Effector memory CD8-positive, alpha-beta T cell (primary cell): ENCODE results near the gene NACC2.
"Not testable (repeated sequence)": the region's sequence is repeated elsewhere in the genome, so short reads cannot be mapped to it uniquely, and the experiment has no call there.

Experiments used
- ATAC-seq: fragments of 150-1000 bp; cut with Tn5 transposase; replicated peaks from 2 replicates; pipeline ENCODE4 v1.10.0; 2021; ENCODE audit warnings: mild to moderate bottlenecking, moderate library complexity
- DNase-seq, 3 experiments: peaks; one replicate each; pipeline ENCODE4 v3.0.0; 2021
- H3K27ac Mint-ChIP-seq, 2 donors: one replicate each; pipeline ENCODE4 v1.8.0; 2022; ENCODE audit warnings: mild to moderate bottlenecking in 2 of 2, mixed read lengths in 2 of 2, moderate library complexity in 2 of 2
- H3K27me3 Mint-ChIP-seq, 2 donors: one replicate each; pipeline ENCODE4 v1.8.0; 2022; ENCODE audit warnings: mixed read lengths in 2 of 2
- H3K36me3 Mint-ChIP-seq: one replicate; pipeline ENCODE4 v1.8.0; 2022; ENCODE audit warnings: mild to moderate bottlenecking, moderate library complexity, mixed read lengths; ENCODE audit not compliant: insufficient read depth
- H3K4me1 Mint-ChIP-seq, 2 donors: one replicate each; pipeline ENCODE4 v1.8.0; 2022; ENCODE audit warnings: low read depth in 2 of 2, mixed read lengths in 2 of 2
- H3K4me3 Mint-ChIP-seq, 2 donors: one replicate each; pipeline ENCODE4 v1.8.0; 2022; ENCODE audit warnings: mild to moderate bottlenecking in 2 of 2, mixed read lengths in 2 of 2, moderate library complexity in 2 of 2
- H3K9me3 Mint-ChIP-seq, 2 donors: one replicate each; pipeline ENCODE4 v1.8.0; 2022; ENCODE audit warnings: mixed read lengths in 2 of 2

Gene NACC2

DNA sequence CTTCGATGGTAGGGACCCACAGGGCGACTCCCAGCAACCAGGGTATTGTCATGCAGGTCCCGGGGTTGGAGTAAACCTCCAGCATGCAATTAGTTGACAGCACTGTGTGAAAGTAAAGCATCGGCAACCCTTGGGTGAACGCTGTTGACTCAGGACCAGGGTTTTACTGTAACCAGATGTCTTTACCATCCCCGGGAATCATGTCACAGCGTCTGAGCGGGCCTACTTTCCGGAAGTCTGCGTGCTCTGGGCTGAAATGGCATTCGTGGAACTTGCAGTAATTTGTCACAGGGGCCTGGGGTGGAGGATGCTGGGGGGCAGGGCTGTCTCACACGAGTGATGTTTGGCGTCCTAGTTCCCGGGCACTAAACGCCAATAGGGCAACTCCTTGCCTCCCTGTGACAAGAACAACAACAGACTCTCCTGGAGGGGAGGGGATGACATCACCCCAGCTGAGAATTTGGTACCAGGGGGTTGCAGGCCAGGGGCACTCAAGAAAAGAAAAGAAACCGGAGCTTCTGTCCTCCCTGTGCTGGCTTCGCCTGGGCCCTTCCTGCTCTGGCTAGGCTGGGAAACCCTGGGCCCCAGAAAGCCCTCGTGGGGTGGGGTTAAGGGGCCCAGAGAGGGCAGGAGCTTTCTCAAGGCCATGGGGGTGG lies 123.8 kb downstream of the NACC2 start:
- ATAC-seq (no peak), DNase-seq (no peak)
- Mint-ChIP-seq H3K27me3 (peaks cover 5 to 16% of the 10 kb centered on the region in 2 donors), H3K4me3 (no peak overlapping the region), H3K4me1 (peaks cover 7 to 12% of the 10 kb centered on the region in 2 donors), H3K36me3 (peaks cover 11% of the 10 kb centered on the region), H3K9me3 (no peaks in the 10 kb centered on the region), H3K27ac (no peak overlapping the region)

GRCh38 chr9:135970128-135970815 lies 124.8 kb downstream of the NACC2 start:
- no peaks in the 10 kb centered on the region for H3K9me3 Mint-ChIP-seq
- peaks cover 5 to 16% of the 10 kb centered on the region in 2 donors for H3K27me3 Mint-ChIP-seq
- no peak overlapping the region for H3K27ac Mint-ChIP-seq

GRCh38 chr9:135969064-135969683 lies 125.9 kb downstream of the NACC2 start:
- ATAC-seq (no peak), DNase-seq (no peak)
- H3K27ac Mint-ChIP-seq = no peak overlapping the region
- peaks cover 5 to 16% of the 10 kb centered on the region in 2 donors for H3K27me3 Mint-ChIP-seq
- peaks cover 3% of the 10 kb centered on the region for H3K36me3 Mint-ChIP-seq
- H3K4me3 Mint-ChIP-seq = no peak overlapping the region
- H3K9me3 Mint-ChIP-seq = no peaks in the 10 kb centered on the region
- H3K4me1 Mint-ChIP-seq = peaks cover 7 to 12% of the 10 kb centered on the region in 2 donors

More at GRCh38 chr9:135970128-135970815, 124.8 kb downstream of the NACC2 start:
- DNase-seq = no peak
- H3K4me1 Mint-ChIP-seq = peaks cover 7 to 12% of the 10 kb centered on the region in 2 donors
- ATAC-seq = no peak
- H3K36me3 Mint-ChIP-seq = peaks cover 7% of the 10 kb centered on the region
- no peak overlapping the region for H3K4me3 Mint-ChIP-seq

GRCh38 chr9:135968601-135969000 lies 126.5 kb downstream of the NACC2 start:
- peaks cover 3% of the 10 kb centered on the region for H3K36me3 Mint-ChIP-seq
- no peak overlapping the region for H3K27ac Mint-ChIP-seq
- H3K4me3 Mint-ChIP-seq = no peak overlapping the region
- DNase-seq (no peak), ATAC-seq (no peak)
- peaks cover 7% of the 10 kb centered on the region in 2 donors for H3K4me1 Mint-ChIP-seq
- H3K27me3 Mint-ChIP-seq = peaks cover 5 to 19% of the 10 kb centered on the region in 2 donors
- no peaks in the 10 kb centered on the region for H3K9me3 Mint-ChIP-seq

DNA sequence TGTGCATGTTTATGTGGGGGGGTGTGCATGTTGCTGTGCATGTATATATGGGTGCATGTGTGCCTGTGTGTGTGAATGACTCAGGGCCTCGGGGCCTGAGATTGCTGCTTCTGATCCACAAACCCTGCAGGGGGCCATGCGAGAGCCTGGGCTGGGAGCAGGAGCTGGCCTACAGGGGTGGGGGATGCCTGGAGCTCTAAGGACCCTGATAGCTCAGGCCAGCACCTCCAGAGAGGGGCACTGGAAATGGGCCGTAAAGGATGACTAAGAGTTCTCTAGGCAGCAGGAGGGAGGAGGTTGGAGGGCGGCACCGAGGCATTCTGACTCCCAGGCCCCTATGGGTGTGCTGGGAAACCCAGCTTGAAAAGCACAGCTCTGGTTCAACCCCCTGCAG lies 127.0 kb downstream of the NACC2 start:
- ATAC-seq = no peak
- Mint-ChIP-seq H3K4me1 (peaks cover 7% of the 10 kb centered on the region in 2 donors), H3K4me3 (no peak overlapping the region), H3K9me3 (no peaks in the 10 kb centered on the region), H3K27ac (peak overlapping the region in 1 of 2 donors; percentile 11), H3K27me3 (peaks cover 5 to 25% of the 10 kb centered on the region in 2 donors), H3K36me3 (peaks cover 3% of the 10 kb centered on the region)
- DNase-seq = no peak

DNA sequence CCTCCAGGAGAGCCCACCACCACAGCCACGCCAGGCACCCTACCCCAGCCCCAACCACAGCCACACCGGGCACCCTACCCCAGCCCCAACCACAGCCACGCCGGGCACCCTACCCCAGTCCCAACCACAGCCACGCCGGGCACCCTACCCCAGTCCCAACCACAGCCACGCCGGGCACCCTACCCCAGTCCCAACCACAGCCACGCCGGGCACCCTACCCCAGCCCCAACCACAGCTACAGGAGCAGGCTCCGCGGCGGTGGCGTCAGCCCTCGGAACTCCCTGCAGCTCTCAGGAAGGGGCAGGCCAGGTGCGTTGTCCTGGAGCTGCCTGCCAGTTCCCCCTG lies 128.2 kb downstream of the NACC2 start:
- not testable (repeated sequence) for H3K4me3 Mint-ChIP-seq, DNase-seq, H3K9me3 Mint-ChIP-seq, H3K27ac Mint-ChIP-seq, H3K36me3 Mint-ChIP-seq, ATAC-seq
- Mint-ChIP-seq H3K27me3 (peaks cover 5 to 25% of the 10 kb centered on the region in 2 donors), H3K4me1 (peaks cover 10 to 11% of the 10 kb centered on the region in 2 donors)

DNA sequence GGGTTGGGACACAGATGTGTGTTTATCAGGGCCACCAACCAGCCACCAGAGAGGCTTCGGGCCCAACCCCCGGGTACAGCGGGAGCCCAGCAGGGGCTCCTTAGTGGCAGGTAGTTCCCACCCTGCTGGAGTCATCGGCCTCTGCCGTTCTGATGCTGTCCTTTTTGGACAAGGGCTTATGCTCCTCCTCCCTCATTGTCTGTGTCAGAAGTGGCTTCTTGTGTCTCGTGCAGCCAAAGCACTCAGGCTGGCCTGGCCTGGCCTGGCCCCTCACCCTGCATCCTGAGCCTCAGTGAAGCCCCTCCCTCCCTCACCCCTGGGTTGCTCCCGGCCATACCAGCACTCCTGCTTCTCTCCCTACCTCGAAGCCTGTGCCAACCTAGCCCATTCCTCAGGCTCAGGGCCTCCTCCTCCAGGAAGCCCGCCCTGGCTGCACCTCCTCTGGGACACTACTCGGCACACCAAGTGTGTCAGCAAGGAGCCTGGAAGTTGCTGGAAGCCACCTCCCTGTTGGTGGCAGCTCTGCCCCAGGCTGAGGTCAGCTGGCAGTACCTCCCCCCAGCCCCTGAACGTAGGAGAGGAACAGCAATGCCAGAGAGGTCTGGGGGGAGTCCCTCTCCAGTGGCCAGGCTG lies 129.8 kb downstream of the NACC2 start:
- peaks cover 13 to 22% of the 10 kb centered on the region in 2 donors for H3K4me1 Mint-ChIP-seq
- no peak for DNase-seq
- H3K27me3 Mint-ChIP-seq = peaks cover 5 to 20% of the 10 kb centered on the region in 2 donors
- no peak overlapping the region for H3K4me3 Mint-ChIP-seq
- H3K36me3 Mint-ChIP-seq = peaks cover 9% of the 10 kb centered on the region
- ATAC-seq = no peak
- no peaks in the 10 kb centered on the region for H3K9me3 Mint-ChIP-seq
- no peak overlapping the region for H3K27ac Mint-ChIP-seq

DNA sequence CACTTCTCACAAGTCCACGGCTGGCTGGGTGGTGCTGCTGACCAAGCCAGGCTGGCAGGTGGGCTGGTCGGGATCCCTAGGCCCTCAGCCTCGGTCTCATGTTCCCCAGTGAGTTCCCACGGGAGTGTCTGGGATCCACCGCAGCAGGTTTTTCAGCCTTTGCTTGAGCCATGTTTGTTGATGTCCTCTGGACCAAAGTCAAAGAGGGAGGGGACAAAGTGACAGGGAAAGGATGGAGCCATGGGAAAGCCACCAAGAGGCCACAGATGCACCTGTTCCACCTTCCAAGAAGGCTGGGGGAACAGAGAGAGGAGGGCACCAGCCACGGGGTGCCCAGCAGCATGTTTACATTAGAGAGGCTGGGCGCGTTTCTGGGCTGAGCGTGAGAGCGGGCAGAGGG lies 131.2 kb downstream of the NACC2 start:
- H3K27me3 Mint-ChIP-seq = peaks cover 5 to 18% of the 10 kb centered on the region in 2 donors
- DNase-seq = no peak
- no peak overlapping the region for H3K27ac Mint-ChIP-seq
- peaks cover 20 to 28% of the 10 kb centered on the region in 2 donors for H3K4me1 Mint-ChIP-seq
- no peak for ATAC-seq
- no peak overlapping the region for H3K4me3 Mint-ChIP-seq
- no peaks in the 10 kb centered on the region for H3K9me3 Mint-ChIP-seq
- H3K36me3 Mint-ChIP-seq = peaks cover 11% of the 10 kb centered on the region

DNA sequence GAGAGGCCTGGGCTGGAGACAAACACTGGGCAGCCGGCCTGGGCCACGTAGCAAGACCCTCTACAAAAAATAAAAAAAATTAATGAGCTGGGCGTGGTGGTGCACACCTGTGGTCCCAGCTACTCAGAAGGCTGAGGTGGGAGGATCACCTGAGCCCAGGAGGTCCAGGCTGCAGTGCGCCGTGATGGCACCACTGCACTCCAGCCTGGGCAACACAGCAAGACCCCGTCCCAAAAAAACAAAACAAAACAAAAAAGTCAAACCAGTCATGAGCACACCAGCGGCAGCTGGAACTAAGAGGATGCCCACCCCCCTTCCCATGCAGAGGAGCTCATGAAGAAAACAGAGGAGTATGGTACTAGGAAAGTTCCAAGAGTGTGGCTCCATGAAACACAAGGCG lies 131.8 kb downstream of the NACC2 start:
- H3K4me1 Mint-ChIP-seq = peaks cover 21 to 28% of the 10 kb centered on the region in 2 donors
- H3K4me3 Mint-ChIP-seq = no peak overlapping the region
- H3K27ac Mint-ChIP-seq = peak overlapping the region in 1 of 2 donors; percentile 39
- no peaks in the 10 kb centered on the region for H3K9me3 Mint-ChIP-seq
- peaks cover 11% of the 10 kb centered on the region for H3K36me3 Mint-ChIP-seq
- peaks cover 5 to 18% of the 10 kb centered on the region in 2 donors for H3K27me3 Mint-ChIP-seq
- ATAC-seq (no peak), DNase-seq (no peak)

- Mint-ChIP-seq H3K27me3 (peaks cover 5 to 18% of the 10 kb centered on the region in 2 donors), H3K4me3 (peak overlapping the region in 1 of 2 donors; percentile 14), H3K9me3 (no peaks in the 10 kb centered on the region), H3K36me3 (peaks cover 11% of the 10 kb centered on the region), H3K4me1 (peaks cover 20 to 27% of the 10 kb centered on the region in 2 donors), H3K27ac (peak overlapping the region in 1 of 2 donors; percentile 39)
- no peak for ATAC-seq
- no peak for DNase-seq
Measured at GRCh38 chr9:135962696-135963307, 132.3 kb downstream of the NACC2 start.

GRCh38 chr9:135961811-135962695 lies 133.0 kb downstream of the NACC2 start:
- no peak for DNase-seq

GRCh38 chr9:135961277-135961715 lies 133.8 kb downstream of the NACC2 start, which contains the start of gene UBAC1:
Gene UBAC1, minus strand, starts transcription at chr9:135961373. Its CDS starts 211 bp downstream, at chr9:135961162.
- H3K4me3 Mint-ChIP-seq = peak within 1 kb of the TSS; percentile 88 to 89
- peak within 1 kb of the TSS; percentile 68 to 91 for H3K27ac Mint-ChIP-seq
- ATAC-seq (peak; percentile 92), DNase-seq (peak; percentile 90 to 96 (median 93))
- H3K4me1 Mint-ChIP-seq = peaks cover 16 to 21% of the 10 kb centered on the region in 2 donors
- peaks cover 10% of the 10 kb centered on the region for H3K36me3 Mint-ChIP-seq
- no peaks in the 10 kb centered on the region for H3K9me3 Mint-ChIP-seq
- H3K27me3 Mint-ChIP-seq = peaks cover 0 to 10% of the 10 kb centered on the region in 2 donors

More at GRCh38 chr9:135961811-135962695, 133.0 kb downstream of the NACC2 start:
- Mint-ChIP-seq H3K27me3 (peaks cover 0 to 11% of the 10 kb centered on the region in 2 donors), H3K4me1 (peaks cover 15 to 21% of the 10 kb centered on the region in 2 donors), H3K9me3 (no peaks in the 10 kb centered on the region), H3K36me3 (peaks cover 11% of the 10 kb centered on the region), H3K4me3 (peak overlapping the region; percentile 14 to 31), H3K27ac (peak overlapping the region in 1 of 2 donors; percentile 39)
- no peak for ATAC-seq
